GM23338 (cell line): ENCODE measurements around the gene KCNK10. TPM values are rescaled to one million over a fixed set of nuclear protein-coding genes. Genes with fewer than 3 reads are reported as not detected.

ENCODE experiments used
- ATAC-seq: fragments of 200-7000 bp; cut with Tn5 transposase; 3 replicates; pipeline ENCODE4 v1.9.1; 2020
- DNase-seq: peaks from one replicate; pipeline ENCODE4 v3.0.0-alpha.2; 2015; ENCODE audit warnings: low spot score
- H2AFZ ChIP-seq: fragments of 200-600 bp; sonication (generic); 2 replicates; pipeline ENCODE4 v1.8.0; 2016; ENCODE audit warnings: antibody characterized with exemption, mild to moderate bottlenecking, moderate library complexity
- H3F3A ChIP-seq: fragments of 200-600 bp; sonication (generic); replicated peaks from 2 replicates; pipeline ENCODE4 v1.8.0; 2017; ENCODE audit warnings: antibody characterized with exemption, mixed run types, low read depth
- H3K27ac ChIP-seq: fragments of 200-600 bp; sonication (generic); 2 replicates; pipeline ENCODE4 v1.6.1; 2016; ENCODE audit warnings: low read depth
- H3K27me3 ChIP-seq: fragments of 200-600 bp; sonication (generic); 2 replicates; pipeline ENCODE4 v1.8.0; 2016; ENCODE audit warnings: mild to moderate bottlenecking, mixed run types, moderate library complexity; ENCODE audit not compliant: insufficient read depth
- H3K36me3 ChIP-seq: fragments of 200-600 bp; sonication (generic); 2 replicates; pipeline ENCODE4 v1.8.0; 2016; ENCODE audit warnings: mild to moderate bottlenecking; ENCODE audit not compliant: insufficient read depth
- H3K4me1 ChIP-seq: fragments of 200-600 bp; sonication (generic); 2 replicates; pipeline ENCODE4 v1.8.0; 2016; ENCODE audit warnings: mild to moderate bottlenecking, moderate library complexity; ENCODE audit not compliant: insufficient read depth
- H3K4me2 ChIP-seq: fragments of 200-600 bp; sonication (generic); 2 replicates; pipeline ENCODE4 v1.7.1; 2017; ENCODE audit warnings: mixed run types
- H3K4me3 ChIP-seq: fragments of 200-600 bp; sonication (generic); 2 replicates; pipeline ENCODE4 v1.6.1; 2016; ENCODE audit warnings: mixed run types
- H3K79me2 ChIP-seq: fragments of 200-600 bp; sonication (generic); replicated peaks from 2 replicates; pipeline ENCODE4 v1.8.0; 2017; ENCODE audit warnings: mild to moderate bottlenecking; ENCODE audit not compliant: insufficient read depth
- H3K9me2 ChIP-seq: fragments of 200-600 bp; sonication (generic); 2 replicates; pipeline ENCODE4 v1.8.0; 2017; ENCODE audit not compliant: insufficient read depth
- H4K20me1 ChIP-seq: fragments of 200-600 bp; sonication (generic); replicated peaks from 2 replicates; pipeline ENCODE4 v1.8.0; 2017; ENCODE audit warnings: mild to moderate bottlenecking; ENCODE audit not compliant: insufficient read depth
- H3K27ac Mint-ChIP-seq: 2 replicates; pipeline ENCODE4 v1.8.0; 2020; ENCODE audit warnings: inconsistent platforms, mild to moderate bottlenecking, moderate library complexity, mixed read lengths
- H3K27me3 Mint-ChIP-seq: 3 replicates; pipeline ENCODE4 v1.8.0; 2022; ENCODE audit warnings: low read depth, mild to moderate bottlenecking, moderate library complexity, mixed read lengths, inconsistent platforms; ENCODE audit not compliant: insufficient read depth, poor library complexity
- H3K36me3 Mint-ChIP-seq: 3 replicates; pipeline ENCODE4 v1.8.0; 2021; ENCODE audit warnings: low read depth, mild to moderate bottlenecking, inconsistent platforms, moderate library complexity, mixed read lengths
- H3K4me1 Mint-ChIP-seq: 3 replicates; pipeline ENCODE4 v1.8.0; 2020; ENCODE audit warnings: mild to moderate bottlenecking, inconsistent platforms, mixed read lengths
- H3K4me3 Mint-ChIP-seq: 3 replicates; pipeline ENCODE4 v1.8.0; 2021; ENCODE audit warnings: moderate library complexity, mild to moderate bottlenecking, inconsistent platforms, mixed read lengths
- H3K9me3 Mint-ChIP-seq: 3 replicates; pipeline ENCODE4 v1.8.0; 2020; ENCODE audit warnings: moderate library complexity, mild to moderate bottlenecking, inconsistent platforms, mixed read lengths
- CREB1 ChIP-seq: fragments of 250-450 bp; sonication (Bioruptor Pico); IDR thresholded peaks from 2 replicates; pipeline ENCODE4 v1.5.0; 2020; ENCODE audit warnings: low read depth, mild to moderate bottlenecking, moderate library complexity
- EZH2 ChIP-seq: fragments of 200-600 bp; sonication (generic); IDR thresholded peaks from one replicate; pipeline ENCODE4 v1.8.0; 2017; ENCODE audit warnings: antibody characterized with exemption, mild to moderate bottlenecking, low read depth; ENCODE audit not compliant: unreplicated experiment
- EZH2phosphoT487 ChIP-seq: fragments of 200-600 bp; sonication (generic); IDR thresholded peaks from one replicate; pipeline ENCODE4 v1.8.1; 2018; ENCODE audit warnings: antibody characterized with exemption; ENCODE audit not compliant: unreplicated experiment
- JUNB ChIP-seq: IDR thresholded peaks from one replicate; pipeline ENCODE4 v1.6.1; 2016; ENCODE audit warnings: antibody characterized with exemption; ENCODE audit not compliant: unreplicated experiment
- NANOG ChIP-seq: IDR thresholded peaks from 2 replicates; pipeline ENCODE4 v1.6.1; 2016; ENCODE audit warnings: antibody characterized with exemption, borderline replicate concordance
- POLR2AphosphoS5 ChIP-seq: IDR thresholded peaks from 2 replicates; pipeline ENCODE4 v1.6.1; 2016; ENCODE audit warnings: antibody characterized with exemption, low read depth
- STAT1 ChIP-seq: IDR thresholded peaks from one replicate; pipeline ENCODE4 v1.6.1; 2016; ENCODE audit warnings: antibody characterized with exemption; ENCODE audit not compliant: unreplicated experiment
- ZNF114 ChIP-seq: fragments of 250-450 bp; sonication (Bioruptor Pico); IDR thresholded peaks from 2 replicates; pipeline ENCODE4 v1.5.0; 2020; ENCODE audit warnings: mild to moderate bottlenecking, moderate library complexity
- ZNF331 ChIP-seq: fragments of 250-450 bp; sonication (Bioruptor Pico); IDR thresholded peaks from 2 replicates; pipeline ENCODE4 v1.5.0; 2020; ENCODE audit warnings: low read depth, mild to moderate bottlenecking, moderate library complexity
- polyA plus RNA-seq: library from polyadenylated mRNA; unstranded; fragments of >200 nt; fragmentation: Nextera tagmentation; extraction: Ambion mirVana; gene quantifications from 2 replicates; pipeline ENCODE4 v1.2.1, GENCODE V29; 2016
- total RNA-seq: library from RNA; depleted of rRNA; stranded (reverse); fragments of >200 nt; shearing (Covaris generic); gene quantifications from 2 replicates; pipeline ENCODE4 v1.2.3, GENCODE V29; 2014
- TF ChIP-seq, protein P1 (sequence below), 2 experiments: fragments of 200-600 bp in 1 of 2; sonication (generic) in 1 of 2; conservative IDR thresholded peaks; 2 replicates each; pipeline versions ENCODE4 v1.5.1 to v1.6.1; 2016 to 2017; ENCODE audit warnings: antibody characterized with exemption in 2 of 2, low read depth in 2 of 2, mild to moderate bottlenecking in 2 of 2, moderate library complexity in 1 of 2
- TF ChIP-seq, protein P2 (sequence below): fragments of 250-450 bp; sonication (Bioruptor Pico); IDR thresholded peaks from 2 replicates; pipeline ENCODE4 v1.5.0; 2020; ENCODE audit warnings: mild to moderate bottlenecking, moderate library complexity
- TF ChIP-seq, protein P3 (sequence below): IDR thresholded peaks from one replicate; pipeline ENCODE4 v1.6.1; 2018; ENCODE audit warnings: antibody characterized with exemption; ENCODE audit not compliant: unreplicated experiment
- TF ChIP-seq, protein P4 (sequence below): IDR thresholded peaks from 2 replicates; pipeline ENCODE4 v1.6.1; 2016; ENCODE audit warnings: antibody characterized with exemption

KCNK10 gene
- total and polyA plus RNA-seq, 2 experiments from 2014 or later = 0.29 to 1.0 TPM

DNA sequence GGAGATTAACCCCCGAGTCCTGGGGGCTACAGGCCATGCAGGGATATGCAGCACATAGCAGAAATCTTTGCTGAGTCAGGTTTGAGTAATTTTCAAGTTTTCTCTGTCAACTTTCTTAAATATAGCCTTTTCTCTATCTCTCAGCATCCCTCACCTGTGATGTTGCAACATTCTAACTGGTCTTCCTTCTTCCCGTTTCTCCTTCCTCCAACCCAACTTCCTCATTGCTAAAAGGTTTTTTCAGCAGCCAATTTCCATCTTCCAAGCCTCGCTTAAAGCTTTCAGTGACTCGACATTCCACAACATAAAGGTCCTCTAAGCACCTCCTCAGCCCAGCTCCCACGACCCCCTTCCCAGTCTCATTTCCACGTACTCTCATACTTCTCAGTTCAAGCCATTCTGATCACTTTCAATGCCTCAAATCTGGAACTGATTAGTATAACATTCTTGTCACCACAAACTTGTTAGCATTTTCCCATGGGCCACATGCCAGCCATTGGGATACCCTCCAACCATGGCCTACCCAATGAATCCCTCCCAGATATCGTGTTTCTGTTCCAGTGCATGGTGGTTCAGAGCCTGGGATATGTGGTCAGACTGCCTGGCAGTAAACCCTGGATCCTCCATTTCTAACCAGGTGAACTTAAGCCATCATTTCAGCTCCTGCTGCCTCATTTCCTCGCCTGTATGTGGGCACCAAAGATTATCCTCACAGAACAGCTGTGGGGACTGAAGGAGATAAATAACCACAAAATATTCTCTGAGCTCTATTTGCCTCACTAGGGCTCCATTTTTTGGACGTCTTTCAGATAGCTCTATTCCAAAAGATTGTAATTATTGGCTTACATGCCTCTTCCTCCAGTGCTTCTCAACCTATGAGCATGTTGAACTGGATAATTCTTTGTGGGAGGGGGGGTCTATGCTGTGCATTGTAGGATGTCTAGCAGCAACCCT, 65.8 kb downstream of the KCNK10 start:
- H3K4me2 ChIP-seq = no peak overlapping the region
- DNase-seq = no peak
- peaks cover 3% of the 10 kb centered on the region for H3K27me3 Mint-ChIP-seq
- peaks cover 3% of the 10 kb centered on the region; the same call in 2 of the 3 replicates for H3K4me1 Mint-ChIP-seq
- no peaks in the 10 kb centered on the region for H3K4me1 ChIP-seq
- H3K27ac ChIP-seq = no peak overlapping the region
- H3K27ac Mint-ChIP-seq = no peak overlapping the region
- no peaks in the 10 kb centered on the region for H4K20me1 ChIP-seq
- H3K4me3 Mint-ChIP-seq = no peak overlapping the region
- H3K9me3 Mint-ChIP-seq = no peaks in the 10 kb centered on the region
- no peak overlapping the region for H3K4me3 ChIP-seq
- ATAC-seq = no peak
- peaks cover 8% of the 10 kb centered on the region; the same call in 1 of the 2 replicates for H3K9me2 ChIP-seq
- H2AFZ ChIP-seq = no peak overlapping the region
- TF ChIP-seq ZNF114 (CRISPR knock-in tag) (no peak), JUNB (no peak), ZNF331 (CRISPR knock-in tag) (no peak), EZH2 (no peak), EZH2phosphoT487 (no peak), STAT1 (no peak), POLR2AphosphoS5 (no peak), NANOG (no peak), CREB1 (no peak)
- TF ChIP-seq, protein P1, sequence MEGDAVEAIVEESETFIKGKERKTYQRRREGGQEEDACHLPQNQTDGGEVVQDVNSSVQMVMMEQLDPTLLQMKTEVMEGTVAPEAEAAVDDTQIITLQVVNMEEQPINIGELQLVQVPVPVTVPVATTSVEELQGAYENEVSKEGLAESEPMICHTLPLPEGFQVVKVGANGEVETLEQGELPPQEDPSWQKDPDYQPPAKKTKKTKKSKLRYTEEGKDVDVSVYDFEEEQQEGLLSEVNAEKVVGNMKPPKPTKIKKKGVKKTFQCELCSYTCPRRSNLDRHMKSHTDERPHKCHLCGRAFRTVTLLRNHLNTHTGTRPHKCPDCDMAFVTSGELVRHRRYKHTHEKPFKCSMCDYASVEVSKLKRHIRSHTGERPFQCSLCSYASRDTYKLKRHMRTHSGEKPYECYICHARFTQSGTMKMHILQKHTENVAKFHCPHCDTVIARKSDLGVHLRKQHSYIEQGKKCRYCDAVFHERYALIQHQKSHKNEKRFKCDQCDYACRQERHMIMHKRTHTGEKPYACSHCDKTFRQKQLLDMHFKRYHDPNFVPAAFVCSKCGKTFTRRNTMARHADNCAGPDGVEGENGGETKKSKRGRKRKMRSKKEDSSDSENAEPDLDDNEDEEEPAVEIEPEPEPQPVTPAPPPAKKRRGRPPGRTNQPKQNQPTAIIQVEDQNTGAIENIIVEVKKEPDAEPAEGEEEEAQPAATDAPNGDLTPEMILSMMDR (conservative IDR thresholded peaks at IDR 0.05; ENCODE audit: low read depth in 2 of 2) = no peak
- TF ChIP-seq, protein P2, sequence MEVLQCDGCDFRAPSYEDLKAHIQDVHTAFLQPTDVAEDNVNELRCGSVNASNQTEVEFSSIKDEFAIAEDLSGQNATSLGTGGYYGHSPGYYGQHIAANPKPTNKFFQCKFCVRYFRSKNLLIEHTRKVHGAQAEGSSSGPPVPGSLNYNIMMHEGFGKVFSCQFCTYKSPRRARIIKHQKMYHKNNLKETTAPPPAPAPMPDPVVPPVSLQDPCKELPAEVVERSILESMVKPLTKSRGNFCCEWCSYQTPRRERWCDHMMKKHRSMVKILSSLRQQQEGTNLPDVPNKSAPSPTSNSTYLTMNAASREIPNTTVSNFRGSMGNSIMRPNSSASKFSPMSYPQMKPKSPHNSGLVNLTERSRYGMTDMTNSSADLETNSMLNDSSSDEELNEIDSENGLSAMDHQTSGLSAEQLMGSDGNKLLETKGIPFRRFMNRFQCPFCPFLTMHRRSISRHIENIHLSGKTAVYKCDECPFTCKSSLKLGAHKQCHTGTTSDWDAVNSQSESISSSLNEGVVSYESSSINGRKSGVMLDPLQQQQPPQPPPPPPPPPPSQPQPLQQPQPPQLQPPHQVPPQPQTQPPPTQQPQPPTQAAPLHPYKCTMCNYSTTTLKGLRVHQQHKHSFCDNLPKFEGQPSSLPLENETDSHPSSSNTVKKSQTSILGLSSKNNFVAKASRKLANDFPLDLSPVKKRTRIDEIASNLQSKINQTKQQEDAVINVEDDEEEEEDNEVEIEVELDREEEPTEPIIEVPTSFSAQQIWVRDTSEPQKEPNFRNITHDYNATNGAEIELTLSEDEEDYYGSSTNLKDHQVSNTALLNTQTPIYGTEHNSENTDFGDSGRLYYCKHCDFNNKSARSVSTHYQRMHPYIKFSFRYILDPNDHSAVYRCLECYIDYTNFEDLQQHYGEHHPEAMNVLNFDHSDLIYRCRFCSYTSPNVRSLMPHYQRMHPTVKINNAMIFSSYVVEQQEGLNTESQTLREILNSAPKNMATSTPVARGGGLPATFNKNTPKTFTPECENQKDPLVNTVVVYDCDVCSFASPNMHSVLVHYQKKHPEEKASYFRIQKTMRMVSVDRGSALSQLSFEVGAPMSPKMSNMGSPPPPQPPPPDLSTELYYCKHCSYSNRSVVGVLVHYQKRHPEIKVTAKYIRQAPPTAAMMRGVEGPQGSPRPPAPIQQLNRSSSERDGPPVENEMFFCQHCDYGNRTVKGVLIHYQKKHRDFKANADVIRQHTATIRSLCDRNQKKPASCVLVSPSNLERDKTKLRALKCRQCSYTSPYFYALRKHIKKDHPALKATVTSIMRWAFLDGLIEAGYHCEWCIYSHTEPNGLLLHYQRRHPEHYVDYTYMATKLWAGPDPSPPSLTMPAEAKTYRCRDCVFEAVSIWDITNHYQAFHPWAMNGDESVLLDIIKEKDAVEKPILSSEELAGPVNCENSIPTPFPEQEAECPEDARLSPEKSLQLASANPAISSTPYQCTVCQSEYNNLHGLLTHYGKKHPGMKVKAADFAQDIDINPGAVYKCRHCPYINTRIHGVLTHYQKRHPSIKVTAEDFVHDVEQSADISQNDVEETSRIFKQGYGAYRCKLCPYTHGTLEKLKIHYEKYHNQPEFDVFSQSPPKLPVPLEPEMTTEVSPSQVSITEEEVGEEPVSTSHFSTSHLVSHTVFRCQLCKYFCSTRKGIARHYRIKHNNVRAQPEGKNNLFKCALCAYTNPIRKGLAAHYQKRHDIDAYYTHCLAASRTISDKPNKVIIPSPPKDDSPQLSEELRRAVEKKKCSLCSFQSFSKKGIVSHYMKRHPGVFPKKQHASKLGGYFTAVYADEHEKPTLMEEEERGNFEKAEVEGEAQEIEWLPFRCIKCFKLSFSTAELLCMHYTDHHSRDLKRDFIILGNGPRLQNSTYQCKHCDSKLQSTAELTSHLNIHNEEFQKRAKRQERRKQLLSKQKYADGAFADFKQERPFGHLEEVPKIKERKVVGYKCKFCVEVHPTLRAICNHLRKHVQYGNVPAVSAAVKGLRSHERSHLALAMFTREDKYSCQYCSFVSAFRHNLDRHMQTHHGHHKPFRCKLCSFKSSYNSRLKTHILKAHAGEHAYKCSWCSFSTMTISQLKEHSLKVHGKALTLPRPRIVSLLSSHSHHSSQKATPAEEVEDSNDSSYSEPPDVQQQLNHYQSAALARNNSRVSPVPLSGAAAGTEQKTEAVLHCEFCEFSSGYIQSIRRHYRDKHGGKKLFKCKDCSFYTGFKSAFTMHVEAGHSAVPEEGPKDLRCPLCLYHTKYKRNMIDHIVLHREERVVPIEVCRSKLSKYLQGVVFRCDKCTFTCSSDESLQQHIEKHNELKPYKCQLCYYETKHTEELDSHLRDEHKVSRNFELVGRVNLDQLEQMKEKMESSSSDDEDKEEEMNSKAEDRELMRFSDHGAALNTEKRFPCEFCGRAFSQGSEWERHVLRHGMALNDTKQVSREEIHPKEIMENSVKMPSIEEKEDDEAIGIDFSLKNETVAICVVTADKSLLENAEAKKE (CRISPR knock-in tag) = no peak
- TF ChIP-seq, protein P3, sequence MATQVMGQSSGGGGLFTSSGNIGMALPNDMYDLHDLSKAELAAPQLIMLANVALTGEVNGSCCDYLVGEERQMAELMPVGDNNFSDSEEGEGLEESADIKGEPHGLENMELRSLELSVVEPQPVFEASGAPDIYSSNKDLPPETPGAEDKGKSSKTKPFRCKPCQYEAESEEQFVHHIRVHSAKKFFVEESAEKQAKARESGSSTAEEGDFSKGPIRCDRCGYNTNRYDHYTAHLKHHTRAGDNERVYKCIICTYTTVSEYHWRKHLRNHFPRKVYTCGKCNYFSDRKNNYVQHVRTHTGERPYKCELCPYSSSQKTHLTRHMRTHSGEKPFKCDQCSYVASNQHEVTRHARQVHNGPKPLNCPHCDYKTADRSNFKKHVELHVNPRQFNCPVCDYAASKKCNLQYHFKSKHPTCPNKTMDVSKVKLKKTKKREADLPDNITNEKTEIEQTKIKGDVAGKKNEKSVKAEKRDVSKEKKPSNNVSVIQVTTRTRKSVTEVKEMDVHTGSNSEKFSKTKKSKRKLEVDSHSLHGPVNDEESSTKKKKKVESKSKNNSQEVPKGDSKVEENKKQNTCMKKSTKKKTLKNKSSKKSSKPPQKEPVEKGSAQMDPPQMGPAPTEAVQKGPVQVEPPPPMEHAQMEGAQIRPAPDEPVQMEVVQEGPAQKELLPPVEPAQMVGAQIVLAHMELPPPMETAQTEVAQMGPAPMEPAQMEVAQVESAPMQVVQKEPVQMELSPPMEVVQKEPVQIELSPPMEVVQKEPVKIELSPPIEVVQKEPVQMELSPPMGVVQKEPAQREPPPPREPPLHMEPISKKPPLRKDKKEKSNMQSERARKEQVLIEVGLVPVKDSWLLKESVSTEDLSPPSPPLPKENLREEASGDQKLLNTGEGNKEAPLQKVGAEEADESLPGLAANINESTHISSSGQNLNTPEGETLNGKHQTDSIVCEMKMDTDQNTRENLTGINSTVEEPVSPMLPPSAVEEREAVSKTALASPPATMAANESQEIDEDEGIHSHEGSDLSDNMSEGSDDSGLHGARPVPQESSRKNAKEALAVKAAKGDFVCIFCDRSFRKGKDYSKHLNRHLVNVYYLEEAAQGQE = no peak
- TF ChIP-seq, protein P4, sequence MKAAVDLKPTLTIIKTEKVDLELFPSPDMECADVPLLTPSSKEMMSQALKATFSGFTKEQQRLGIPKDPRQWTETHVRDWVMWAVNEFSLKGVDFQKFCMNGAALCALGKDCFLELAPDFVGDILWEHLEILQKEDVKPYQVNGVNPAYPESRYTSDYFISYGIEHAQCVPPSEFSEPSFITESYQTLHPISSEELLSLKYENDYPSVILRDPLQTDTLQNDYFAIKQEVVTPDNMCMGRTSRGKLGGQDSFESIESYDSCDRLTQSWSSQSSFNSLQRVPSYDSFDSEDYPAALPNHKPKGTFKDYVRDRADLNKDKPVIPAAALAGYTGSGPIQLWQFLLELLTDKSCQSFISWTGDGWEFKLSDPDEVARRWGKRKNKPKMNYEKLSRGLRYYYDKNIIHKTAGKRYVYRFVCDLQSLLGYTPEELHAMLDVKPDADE = no peak
- no peaks in the 10 kb centered on the region for H3K36me3 ChIP-seq
- H3K27me3 ChIP-seq = no peaks in the 10 kb centered on the region
- H3F3A ChIP-seq = no peaks in the 10 kb centered on the region
- no peaks in the 10 kb centered on the region for H3K79me2 ChIP-seq
- no peaks in the 10 kb centered on the region for H3K36me3 Mint-ChIP-seq
